ENCODE results near the gene KLK5. TPM values are rescaled to one million over a fixed set of nuclear protein-coding genes. Genes with fewer than 3 reads are reported as not detected.

Gene KLK5
- total and polyA plus RNA-seq, 2 of the 13 experiments (the other 11 are each of a cell fraction or from before 2014, with no cell fraction given), result not detected

DNA sequence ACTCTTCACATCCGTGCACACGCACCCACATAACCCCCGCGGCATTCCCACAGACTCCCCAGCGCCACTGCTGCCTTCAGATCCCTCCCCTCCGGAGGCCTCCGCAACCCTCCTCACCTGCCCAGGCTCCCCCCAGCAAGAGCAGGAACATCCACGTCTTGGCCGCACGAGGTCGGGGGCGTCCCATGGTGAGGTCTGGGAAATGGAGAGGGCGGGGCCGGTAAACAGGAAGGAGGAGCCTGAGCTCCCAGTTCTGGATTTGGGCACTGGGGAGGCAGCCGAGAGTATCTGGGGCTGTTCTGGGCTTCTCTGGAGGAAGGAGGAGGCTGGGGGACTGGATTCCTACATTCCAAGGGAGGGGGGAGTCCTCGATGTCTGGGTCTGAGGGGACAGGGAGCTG is 48.1 kb upstream of the KLK5 start:
- in situ Hi-C loops (cut with HindIII; ENCODE audit: extremely low pct_ligation_motif_present, low pct_unique_long_range_greater_than_20kb) (no loop called here), intact Hi-C loops (cut with micrococcal nuclease; ENCODE audit: unreplicated experiment) (no loop called here)
- Histone ChIP-seq H3K9ac (ENCODE audit: insufficient read depth, low read depth, low read length) (no peak overlapping the region), H3K4me3 (replicated peaks in 1 of 3; ENCODE audit: insufficient read depth in 1 of 3, low read depth in 2 of 3, low read length in 3 of 3) (no peak overlapping the region), H3K27ac (ENCODE audit: extremely low read length, insufficient read depth, low read length) (no peak overlapping the region), H2AFZ (ENCODE audit: low read length) (no peak overlapping the region), H3K4me1 (ENCODE audit: insufficient read depth, low read length) (no peaks in the 10 kb centered on the region), H3K27me3 (ENCODE audit: control insufficient read depth in 1 of 2, insufficient read depth in 2 of 2, low read length in 2 of 2) (peaks cover 3 to 11% of the 10 kb centered on the region in 2 experiments; a peak in 4 of 5 replicates), H3K36me3 (replicated peaks in 1 of 2; ENCODE audit: control insufficient read depth in 1 of 2, insufficient read depth in 2 of 2, low read length in 2 of 2) (no peaks in the 10 kb centered on the region), H3K9me3 (ENCODE audit: low read length) (no peaks in the 10 kb centered on the region), H3K4me2 (ENCODE audit: low read depth, low read length) (no peak overlapping the region), H4K20me1 (ENCODE audit: insufficient read depth, low read length) (no peaks in the 10 kb centered on the region), H3K79me2 (ENCODE audit: insufficient read depth, low read length) (no peaks in the 10 kb centered on the region)
- ChIA-PET CTCF (ENCODE audit: low intra/inter-chr PET ratio, low total read pairs) (no interaction called here), POLR2A (no interaction called here)
- FAIRE-seq, result no peak
- no TSS peak for BruUV-seq (replicated peaks)
- TF ChIP-seq MXD1 (CRISPR knock-in tag; IDR thresholded peaks at IDR 0.05) (no peak), ATM (IDR thresholded peaks at IDR 0.05; ENCODE audit: borderline replicate concordance) (no peak), MEIS1 (CRISPR knock-in tag; IDR thresholded peaks at IDR 0.05; ENCODE audit: borderline replicate concordance) (no peak)
- TF ChIP-seq, protein P1, sequence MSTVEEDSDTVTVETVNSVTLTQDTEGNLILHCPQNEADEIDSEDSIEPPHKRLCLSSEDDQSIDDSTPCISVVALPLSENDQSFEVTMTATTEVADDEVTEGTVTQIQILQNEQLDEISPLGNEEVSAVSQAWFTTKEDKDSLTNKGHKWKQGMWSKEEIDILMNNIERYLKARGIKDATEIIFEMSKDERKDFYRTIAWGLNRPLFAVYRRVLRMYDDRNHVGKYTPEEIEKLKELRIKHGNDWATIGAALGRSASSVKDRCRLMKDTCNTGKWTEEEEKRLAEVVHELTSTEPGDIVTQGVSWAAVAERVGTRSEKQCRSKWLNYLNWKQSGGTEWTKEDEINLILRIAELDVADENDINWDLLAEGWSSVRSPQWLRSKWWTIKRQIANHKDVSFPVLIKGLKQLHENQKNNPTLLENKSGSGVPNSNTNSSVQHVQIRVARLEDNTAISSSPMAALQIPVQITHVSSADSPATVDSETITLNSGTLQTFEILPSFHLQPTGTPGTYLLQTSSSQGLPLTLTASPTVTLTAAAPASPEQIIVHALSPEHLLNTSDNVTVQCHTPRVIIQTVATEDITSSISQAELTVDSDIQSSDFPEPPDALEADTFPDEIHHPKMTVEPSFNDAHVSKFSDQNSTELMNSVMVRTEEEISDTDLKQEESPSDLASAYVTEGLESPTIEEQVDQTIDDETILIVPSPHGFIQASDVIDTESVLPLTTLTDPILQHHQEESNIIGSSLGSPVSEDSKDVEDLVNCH (CRISPR knock-in tag; IDR thresholded peaks at IDR 0.05), result no peak
- WGBS (ENCODE audit: low lambda C conversion rate), result 17% methylated on average over 16 of the region's 16 CpGs
- no peak for ATAC-seq
- DNase-seq (ENCODE audit: low spot score), result no peak

- ATAC-seq, result no peak
- no peaks in the 10 kb centered on the region for H3K4me1 ChIP-seq (ENCODE audit: insufficient read depth, low read length)
- H3K9ac ChIP-seq (ENCODE audit: insufficient read depth, low read depth, low read length), result no peak overlapping the region
- H3K4me2 ChIP-seq (ENCODE audit: low read depth, low read length), result no peak overlapping the region
- no TSS peak for BruUV-seq (replicated peaks)
- no peak overlapping the region for H3K4me3 ChIP-seq (replicated peaks in 1 of 3; ENCODE audit: insufficient read depth in 1 of 3, low read depth in 2 of 3, low read length in 3 of 3)
- no peaks in the 10 kb centered on the region for H3K79me2 ChIP-seq (ENCODE audit: insufficient read depth, low read length)
- H3K27me3 ChIP-seq (ENCODE audit: control insufficient read depth in 1 of 2, insufficient read depth in 2 of 2, low read length in 2 of 2), result peaks cover 3 to 11% of the 10 kb centered on the region in 2 experiments; a peak in 4 of 5 replicates
- DNase-seq (ENCODE audit: low spot score), result no peak
- ChIA-PET CTCF (ENCODE audit: low intra/inter-chr PET ratio, low total read pairs) (no interaction called here), POLR2A (no interaction called here)
- WGBS (ENCODE audit: low lambda C conversion rate), result 64% methylated on average over 6 of the region's 10 CpGs
- TF ChIP-seq ZFY (CRISPR knock-in tag; IDR thresholded peaks at IDR 0.05) (no peak), NFKB2 (CRISPR knock-in tag; IDR thresholded peaks at IDR 0.05; ENCODE audit: borderline replicate concordance) (no peak), ZNF468 (CRISPR knock-in tag; IDR thresholded peaks at IDR 0.05) (no peak), ZZZ3 (CRISPR knock-in tag; IDR thresholded peaks at IDR 0.05; ENCODE audit: borderline replicate concordance) (no peak), ZSCAN29 (CRISPR knock-in tag; conservative IDR thresholded peaks at IDR 0.05) (no peak), KLF11 (CRISPR knock-in tag; IDR thresholded peaks at IDR 0.05) (no peak)
- TF ChIP-seq, protein P2, sequence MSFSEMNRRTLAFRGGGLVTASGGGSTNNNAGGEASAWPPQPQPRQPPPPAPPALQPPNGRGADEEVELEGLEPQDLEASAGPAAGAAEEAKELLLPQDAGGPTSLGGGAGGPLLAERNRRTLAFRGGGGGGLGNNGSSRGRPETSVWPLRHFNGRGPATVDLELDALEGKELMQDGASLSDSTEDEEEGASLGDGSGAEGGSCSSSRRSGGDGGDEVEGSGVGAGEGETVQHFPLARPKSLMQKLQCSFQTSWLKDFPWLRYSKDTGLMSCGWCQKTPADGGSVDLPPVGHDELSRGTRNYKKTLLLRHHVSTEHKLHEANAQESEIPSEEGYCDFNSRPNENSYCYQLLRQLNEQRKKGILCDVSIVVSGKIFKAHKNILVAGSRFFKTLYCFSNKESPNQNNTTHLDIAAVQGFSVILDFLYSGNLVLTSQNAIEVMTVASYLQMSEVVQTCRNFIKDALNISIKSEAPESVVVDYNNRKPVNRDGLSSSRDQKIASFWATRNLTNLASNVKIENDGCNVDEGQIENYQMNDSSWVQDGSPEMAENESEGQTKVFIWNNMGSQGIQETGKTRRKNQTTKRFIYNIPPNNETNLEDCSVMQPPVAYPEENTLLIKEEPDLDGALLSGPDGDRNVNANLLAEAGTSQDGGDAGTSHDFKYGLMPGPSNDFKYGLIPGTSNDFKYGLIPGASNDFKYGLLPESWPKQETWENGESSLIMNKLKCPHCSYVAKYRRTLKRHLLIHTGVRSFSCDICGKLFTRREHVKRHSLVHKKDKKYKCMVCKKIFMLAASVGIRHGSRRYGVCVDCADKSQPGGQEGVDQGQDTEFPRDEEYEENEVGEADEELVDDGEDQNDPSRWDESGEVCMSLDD (CRISPR knock-in tag; IDR thresholded peaks at IDR 0.05; ENCODE audit: borderline replicate concordance), result no peak
- no peak for FAIRE-seq
- in situ Hi-C loops (cut with HindIII; ENCODE audit: extremely low pct_ligation_motif_present, low pct_unique_long_range_greater_than_20kb), result no loop called here
- H2AFZ ChIP-seq (ENCODE audit: low read length), result no peak overlapping the region
- no peaks in the 10 kb centered on the region for H3K9me3 ChIP-seq (ENCODE audit: low read length)
- H3K36me3 ChIP-seq (replicated peaks in 1 of 2; ENCODE audit: control insufficient read depth in 1 of 2, insufficient read depth in 2 of 2, low read length in 2 of 2), result no peaks in the 10 kb centered on the region
- intact Hi-C loops (cut with micrococcal nuclease; ENCODE audit: unreplicated experiment), result no loop called here
- H3K27ac ChIP-seq (ENCODE audit: extremely low read length, insufficient read depth, low read length), result no peak overlapping the region
- H4K20me1 ChIP-seq (ENCODE audit: insufficient read depth, low read length), result no peaks in the 10 kb centered on the region
Measured at GRCh38 chr19:51000426-51000825, 47.6 kb upstream of the KLK5 start.
